Tibial artery (tissue), 4 donors: ENCODE data around the gene ZNF394.
A peak's percentile ranks its signal among the peaks of the same experiment; 100 is the strongest.

Experiments
- DNase-seq, 2 donors: peaks; one replicate each; pipeline ENCODE4 v3.0.0-alpha.2; 2019
- H3K27ac ChIP-seq, 2 donors: fragments of 200-600 bp; sonication (generic) in 1 of 2; 1 replicate in 1 of 2; 2 replicates in 1 of 2; pipeline ENCODE4 v1.5.1; 2018 to 2019; ENCODE audit warnings: mild to moderate bottlenecking in 1 of 2
- H3K27me3 ChIP-seq, 2 donors: fragments of 200-600 bp; sonication (generic) in 1 of 2; one replicate each; pipeline versions ENCODE4 v1.5.1 to v1.6.0; 2016 to 2019
- H3K36me3 ChIP-seq, 3 donors: fragments of 200-600 bp; sonication (generic) in 2 of 3; one replicate each; pipeline ENCODE4 v1.5.1; 2016 to 2019; ENCODE audit warnings: mild to moderate bottlenecking in 2 of 3
- H3K4me1 ChIP-seq, 4 donors: fragments of 200-600 bp; sonication (generic) in 2 of 4; 1 replicate in 3 of 4; 2 replicates in 1 of 4; pipeline ENCODE4 v1.5.1; 2016 to 2019
- H3K4me3 ChIP-seq, 2 donors: fragments of 200-600 bp; sonication (generic) in 1 of 2; 1 replicate in 1 of 2; 2 replicates in 1 of 2; pipeline ENCODE4 v1.5.1; 2018 to 2019; ENCODE audit warnings: mild to moderate bottlenecking in 2 of 2
- H3K9me3 ChIP-seq, 3 donors: fragments of 200-600 bp; sonication (generic) in 1 of 3; one replicate each; pipeline ENCODE4 v1.5.1; 2016 to 2019
- CTCF ChIP-seq, 2 experiments: fragments of 200-600 bp in 1 of 2; fragments of 450-650 bp in 1 of 2; IDR thresholded peaks; one replicate each; pipeline ENCODE4 v1.5.1; 2017 to 2019; ENCODE audit warnings: antibody characterized with exemption in 2 of 2, mild to moderate bottlenecking in 1 of 2, moderate library complexity in 1 of 2
- intact Hi-C: fragments of 100-400 bp; cut with DNase I; formaldehyde crosslinking; loops from one replicate; pipeline ENCODE4 v1.15.0; 2023; ENCODE audit warnings: low total_unique reads

The ZNF394 gene

GRCh38 chr7:99473315-99473596 lies 26.8 kb downstream of the ZNF394 start:
- peaks cover 0 to 11% (median 10%) of the 10 kb centered on the region in 4 donors for H3K4me1 ChIP-seq
- no peak for DNase-seq
- intact Hi-C loops: no loop called here
- no peaks in the 10 kb centered on the region for H3K27me3 ChIP-seq
- peak overlapping the region; percentile 66 to 80 for H3K27ac ChIP-seq
- no peaks in the 10 kb centered on the region for H3K9me3 ChIP-seq
- TF ChIP-seq CTCF (IDR thresholded peaks at IDR 0.05): no peak
- H3K36me3 ChIP-seq: peaks cover 0 to 2% (median 0%) of the 10 kb centered on the region in 3 donors
- peak overlapping the region; percentile 69 to 84 for H3K4me3 ChIP-seq

- Histone ChIP-seq H3K27me3 (no peaks in the 10 kb centered on the region), H3K4me3 (peak within 1 kb of the TSS; percentile 69 to 84)
- intact Hi-C loops: no loop called here
Observed at GRCh38 chr7:99472561-99473314, 27.3 kb downstream of the ZNF394 start, which contains the start of gene ZNF789. TSS of gene ZNF789 (plus strand) at chr7:99472890. CDS start at chr7:99476457, 3,567 bp downstream.

GRCh38 chr7:99469381-99470065 lies 30.6 kb downstream of the ZNF394 start:
- Histone ChIP-seq H3K4me3 (no peak overlapping the region), H3K9me3 (no peaks in the 10 kb centered on the region), H3K27me3 (no peaks in the 10 kb centered on the region), H3K27ac (no peak overlapping the region), H3K4me1 (peaks cover 0 to 26% (median 21%) of the 10 kb centered on the region in 4 donors), H3K36me3 (no peaks in the 10 kb centered on the region)
- intact Hi-C loops: loop anchor here (5.0 kb wide), 1 partner anchor 33 kb away; the partner anchor contains the start of genes ZKSCAN5 and ZNF394
- no peak for DNase-seq
- TF ChIP-seq CTCF (IDR thresholded peaks at IDR 0.05): no peak

More at GRCh38 chr7:99472561-99473314, 27.3 kb downstream of the ZNF394 start, which contains the start of gene ZNF789:
- Histone ChIP-seq H3K36me3 (no peaks in the 10 kb centered on the region), H3K27ac (peak within 1 kb of the TSS; percentile 66 to 80), H3K4me1 (peaks cover 0 to 11% (median 10%) of the 10 kb centered on the region in 4 donors), H3K9me3 (no peaks in the 10 kb centered on the region)
- no peak for TF ChIP-seq CTCF (IDR thresholded peaks at IDR 0.05)
- DNase-seq: peak; percentile 98 to 99

- Histone ChIP-seq H3K4me1 (peaks cover 0 to 29% (median 20%) of the 10 kb centered on the region in 4 donors), H3K27ac (no peak overlapping the region), H3K27me3 (no peaks in the 10 kb centered on the region), H3K36me3 (peaks cover 0 to 6% (median 0%) of the 10 kb centered on the region in 3 donors), H3K9me3 (no peaks in the 10 kb centered on the region), H3K4me3 (no peak overlapping the region)
- no peak for TF ChIP-seq CTCF (IDR thresholded peaks at IDR 0.05)
- no peak for DNase-seq
- intact Hi-C loops: loop anchor here (5.0 kb wide), 1 partner anchor 34 kb away; the partner anchor contains the start of genes ZKSCAN5 and ZNF394
Observed at GRCh38 chr7:99468336-99468918, 31.7 kb downstream of the ZNF394 start.

- H3K36me3 ChIP-seq: peaks cover 0 to 6% (median 0%) of the 10 kb centered on the region in 3 donors
- TF ChIP-seq CTCF (IDR thresholded peaks at IDR 0.05): no peak
- H3K9me3 ChIP-seq: no peaks in the 10 kb centered on the region
- H3K4me1 ChIP-seq: peaks cover 0 to 41% (median 25%) of the 10 kb centered on the region in 4 donors
- H3K27me3 ChIP-seq: no peaks in the 10 kb centered on the region
- peak overlapping the region; percentile 73 to 75 for H3K4me3 ChIP-seq
- no peak for DNase-seq
- intact Hi-C loops: loop anchor here (5.0 kb wide), 1 partner anchor 37 kb away; the partner anchor contains the start of genes ZKSCAN5 and ZNF394
- peak overlapping the region; percentile 85 for H3K27ac ChIP-seq
Observed at GRCh38 chr7:99465421-99465768, 34.7 kb downstream of the ZNF394 start.
